Esophagus squamous epithelium (tissue), 5 donors: ENCODE results near the gene ASGR1. TPM values are rescaled to one million over a fixed set of nuclear protein-coding genes. Genes with fewer than 3 reads are reported as not detected.
A peak's percentile ranks its signal among the peaks of the same experiment; 100 is the strongest.

Source experiments
- DNase-seq: peaks from one replicate; lab custom pipeline; 2025; lab: John Stamatoyannopoulos, UW
- H3K27ac ChIP-seq, 4 donors: fragments of 200-600 bp; sonication (generic); one replicate each; pipeline ENCODE4 v1.5.1; 2016 to 2019; ENCODE audit warnings: mild to moderate bottlenecking in 1 of 4
- H3K27me3 ChIP-seq, 4 donors: fragments of 200-600 bp; sonication (generic); 1 replicate in 3 of 4; 2 replicates in 1 of 4; pipeline versions ENCODE4 v1.5.1 to v1.6.0; 2017 to 2021; ENCODE audit warnings: antibody characterized with exemption in 1 of 4
- H3K36me3 ChIP-seq, 3 donors: fragments of 200-600 bp; sonication (generic); one replicate each; pipeline ENCODE4 v1.5.1; 2016 to 2019
- H3K4me1 ChIP-seq, 3 donors: fragments of 200-600 bp; sonication (generic); one replicate each; pipeline ENCODE4 v1.5.1; 2017 to 2019
- H3K4me3 ChIP-seq, 4 donors: fragments of 200-600 bp; sonication (generic); 1 replicate in 3 of 4; 2 replicates in 1 of 4; pipeline ENCODE4 v1.5.1; 2016 to 2019; ENCODE audit warnings: mild to moderate bottlenecking in 2 of 4, moderate library complexity in 1 of 4
- H3K9me3 ChIP-seq, 3 donors: fragments of 200-600 bp; sonication (generic); one replicate each; pipeline ENCODE4 v1.5.1; 2016 to 2019
- CTCF ChIP-seq, 6 experiments: fragments of 450-650 bp in 4 of 6; fragments of 200-600 bp in 2 of 6; sonication (generic) in 2 of 6; IDR thresholded peaks; one replicate each; pipeline ENCODE4 v1.5.1; 2016 to 2019; ENCODE audit warnings: antibody characterized with exemption in 6 of 6, mild to moderate bottlenecking in 4 of 6, moderate library complexity in 4 of 6
- POLR2A ChIP-seq, 4 donors: fragments of 450-650 bp; IDR thresholded peaks; one replicate each; pipeline ENCODE4 v1.6.1; 2017; ENCODE audit warnings: antibody characterized with exemption in 4 of 4, mild to moderate bottlenecking in 4 of 4, moderate library complexity in 3 of 4
- WGBS, 2 donors: methylation state at CpG; one replicate each; pipeline ENCODE4 v1.1.5; 2018; 5-methylcytosine and 5-hydroxymethylcytosine counted together
- intact Hi-C: fragments of 100-400 bp; cut with DNase I; formaldehyde crosslinking; loops from one replicate; pipeline ENCODE4 v1.15.0; 2022
- total RNA-seq, 4 donors: library from RNA; depleted of rRNA; stranded (reverse); fragments of >200 nt; gene quantifications; one replicate each; pipeline ENCODE4 v1.1.0, GENCODE V29; 2016
- donor health status: DM: yes; HTN: yes; CAD: no.

Gene ASGR1
- total RNA-seq, 4 donors from 2014 or later: 0.42 to 1.1 (median 0.97) TPM; not detected in 1

GRCh38 chr17:7216242-7217112 lies 37.3 kb upstream of the ASGR1 start:
- peak overlapping the region; percentile 20 to 73 (median 47) for H3K4me3 ChIP-seq
- peak overlapping the region; percentile 32 to 100 (median 98) for H3K27ac ChIP-seq
- no peaks in the 10 kb centered on the region for H3K27me3 ChIP-seq
- intact Hi-C loops: no loop called here
- no peak for DNase-seq
- peaks cover 50 to 88% (median 57%) of the 10 kb centered on the region in 3 donors for H3K4me1 ChIP-seq
- no peaks in the 10 kb centered on the region for H3K9me3 ChIP-seq
- WGBS, 2 donors: 20 to 25% methylated on average over 6 of the region's 7 CpGs
- H3K36me3 ChIP-seq: peaks cover 0 to 5% (median 0%) of the 10 kb centered on the region in 3 donors
- TF ChIP-seq POLR2A (IDR thresholded peaks at IDR 0.05) (no peak), CTCF (IDR thresholded peaks at IDR 0.05) (no peak)

- Histone ChIP-seq H3K4me3 (peak overlapping the region in 2 of 4 donors; percentile 52 to 73), H3K36me3 (no peaks in the 10 kb centered on the region), H3K9me3 (no peaks in the 10 kb centered on the region), H3K4me1 (peaks cover 43 to 84% (median 49%) of the 10 kb centered on the region in 3 donors), H3K27ac (peak overlapping the region; percentile 72 to 100 (median 98)), H3K27me3 (no peaks in the 10 kb centered on the region)
- intact Hi-C loops: no loop called here
- no peak for DNase-seq
- WGBS, 2 donors: 5 to 21% methylated on average over 5 to 9 of the region's 10 CpGs
- TF ChIP-seq POLR2A (IDR thresholded peaks at IDR 0.05): no peak
- no peak for TF ChIP-seq CTCF (IDR thresholded peaks at IDR 0.05)
Observed at GRCh38 chr17:7215652-7216180, 36.5 kb upstream of the ASGR1 start.

- TF ChIP-seq POLR2A (IDR thresholded peaks at IDR 0.05) (no peak), CTCF (IDR thresholded peaks at IDR 0.05) (no peak)
- Histone ChIP-seq H3K9me3 (no peaks in the 10 kb centered on the region), H3K27me3 (no peaks in the 10 kb centered on the region), H3K4me1 (peaks cover 40 to 78% (median 46%) of the 10 kb centered on the region in 3 donors), H3K27ac (peak overlapping the region; percentile 72 to 100 (median 98)), H3K4me3 (peak overlapping the region in 3 of 4 donors; percentile 50 to 73 (median 51)), H3K36me3 (no peaks in the 10 kb centered on the region)
- intact Hi-C loops: no loop called here
- 25 to 27% methylated on average over 9 of the region's 9 CpGs for WGBS, 2 donors
- DNase-seq: no peak
Observed at GRCh38 chr17:7215136-7215638, 36.0 kb upstream of the ASGR1 start.

GRCh38 chr17:7214300-7215135 lies 35.3 kb upstream of the ASGR1 start:
- 0% methylated on average over 15 to 23 of the region's 45 CpGs for WGBS, 2 donors
- DNase-seq: peak; percentile 92
- no peaks in the 10 kb centered on the region for H3K27me3 ChIP-seq
- peak overlapping the region; percentile 72 to 100 (median 98) for H3K27ac ChIP-seq
- peaks cover 40 to 75% (median 45%) of the 10 kb centered on the region in 3 donors for H3K4me1 ChIP-seq
- peak overlapping the region; percentile 25 to 73 (median 50) for H3K4me3 ChIP-seq
- no peaks in the 10 kb centered on the region for H3K9me3 ChIP-seq
- intact Hi-C loops: no loop called here
- H3K36me3 ChIP-seq: no peaks in the 10 kb centered on the region
- TF ChIP-seq CTCF (IDR thresholded peaks at IDR 0.05) (peak in 5 of 6 experiments; percentile 29 to 55 (median 42)), POLR2A (IDR thresholded peaks at IDR 0.05) (no peak)
